H9 (cell line): Measurements from ENCODE around the gene PLEKHA5. TPM values are rescaled to one million over a fixed set of nuclear protein-coding genes. Genes with fewer than 3 reads are reported as not detected.

Experiments
- DNase-seq: peaks from one replicate; pipeline ENCODE4 v3.0.0-alpha.2; 2017
- H2AFZ ChIP-seq: one replicate; pipeline ENCODE4 v1.6.1; 2013; ENCODE audit warnings: mild to moderate bottlenecking, low read length, control low read depth, moderate library complexity
- H2AK5ac ChIP-seq: 2 replicates; pipeline ENCODE4 v1.6.1; 2013; ENCODE audit warnings: low read length, control low read depth, mixed read lengths; ENCODE audit not compliant: insufficient read length
- H2BK120ac ChIP-seq: one replicate; pipeline ENCODE4 v1.6.1; 2013; ENCODE audit warnings: low read depth, mild to moderate bottlenecking, low read length, control low read depth, inconsistent platforms; ENCODE audit not compliant: poor library complexity, severe bottlenecking
- H2BK12ac ChIP-seq: 2 replicates; pipeline ENCODE4 v1.6.1; 2013; ENCODE audit warnings: low read length, control low read depth, mixed read lengths, low read depth; ENCODE audit not compliant: insufficient read length
- H2BK15ac ChIP-seq: 2 replicates; pipeline ENCODE4 v1.6.1; 2013; ENCODE audit warnings: low read depth, low read length, control low read depth
- H2BK20ac ChIP-seq: one replicate; pipeline ENCODE4 v1.6.1; 2013; ENCODE audit warnings: low read depth, mild to moderate bottlenecking, low read length, control low read depth, inconsistent platforms; ENCODE audit not compliant: poor library complexity, severe bottlenecking
- H2BK5ac ChIP-seq: 2 replicates; pipeline ENCODE4 v1.6.1; 2013; ENCODE audit warnings: low read length, control low read depth, mixed read lengths; ENCODE audit not compliant: insufficient read length
- H3K14ac ChIP-seq: 2 replicates; pipeline ENCODE4 v1.6.1; 2013; ENCODE audit warnings: low read length, control low read depth; ENCODE audit not compliant: insufficient read depth
- H3K18ac ChIP-seq: 2 replicates; pipeline ENCODE4 v1.6.1; 2013; ENCODE audit warnings: low read depth, mild to moderate bottlenecking, mixed read lengths, low read length, control low read depth; ENCODE audit not compliant: insufficient read length
- H3K23ac ChIP-seq: 2 replicates; pipeline ENCODE4 v1.6.1; 2013; ENCODE audit warnings: low read length, control low read depth, mixed read lengths, low read depth; ENCODE audit not compliant: insufficient read length
- H3K23me2 ChIP-seq: 2 replicates; pipeline ENCODE4 v1.6.1; 2013; ENCODE audit warnings: low read depth, mild to moderate bottlenecking, mixed read lengths, low read length, control low read depth; ENCODE audit not compliant: insufficient read length, poor library complexity, severe bottlenecking
- H3K27ac ChIP-seq: 2 replicates; pipeline ENCODE4 v1.5.1; 2013; ENCODE audit warnings: low read length, control low read depth, mixed read lengths, low read depth; ENCODE audit not compliant: insufficient read length
- H3K27me3 ChIP-seq: 2 replicates; pipeline ENCODE4 v1.6.1; 2013; ENCODE audit warnings: low read length, control low read depth, inconsistent platforms; ENCODE audit not compliant: insufficient read depth
- H3K4ac ChIP-seq: 2 replicates; pipeline ENCODE4 v1.6.1; 2013; ENCODE audit warnings: low read depth, mild to moderate bottlenecking, control low read depth, inconsistent platforms, low read length, moderate library complexity
- H3K4me1 ChIP-seq: 2 replicates; pipeline ENCODE4 v1.6.1; 2013; ENCODE audit warnings: low read length, control low read depth, inconsistent platforms; ENCODE audit not compliant: insufficient read depth
- H3K4me2 ChIP-seq: 2 replicates; pipeline ENCODE4 v1.6.1; 2013; ENCODE audit warnings: low read length, control low read depth, mixed read lengths; ENCODE audit not compliant: insufficient read length, insufficient read depth
- H3K56ac ChIP-seq: 2 replicates; pipeline ENCODE4 v1.6.1; 2013; ENCODE audit warnings: low read depth, mild to moderate bottlenecking, mixed read lengths, low read length, control low read depth; ENCODE audit not compliant: insufficient read length
- H3K79me1 ChIP-seq: 2 replicates; pipeline ENCODE4 v1.6.1; 2013; ENCODE audit warnings: low read depth, mild to moderate bottlenecking, moderate library complexity, low read length, control low read depth, inconsistent platforms; ENCODE audit not compliant: insufficient read depth, poor library complexity, severe bottlenecking
- H3K79me2 ChIP-seq: 2 replicates; pipeline ENCODE4 v1.6.1; 2013; ENCODE audit warnings: low read length, control low read depth, inconsistent platforms; ENCODE audit not compliant: insufficient read depth
- H3K9ac ChIP-seq: 2 replicates; pipeline ENCODE4 v1.6.1; 2013; ENCODE audit warnings: low read length, control low read depth, mixed read lengths; ENCODE audit not compliant: insufficient read length; ENCODE audit errors: extremely low read depth
- H3K9me3 ChIP-seq: one replicate; pipeline ENCODE4 v1.6.1; 2013; ENCODE audit warnings: low read depth, low read length, inconsistent platforms; ENCODE audit not compliant: control insufficient read depth
- H3T11ph ChIP-seq: one replicate; pipeline ENCODE4 v1.6.1; 2013; ENCODE audit warnings: mild to moderate bottlenecking, low read length, control low read depth, inconsistent platforms
- H4K20me1 ChIP-seq: one replicate; pipeline ENCODE4 v1.6.1; 2013; ENCODE audit not compliant: control insufficient read depth, insufficient read length, insufficient read depth
- H4K5ac ChIP-seq: 2 replicates; pipeline ENCODE4 v1.6.1; 2013; ENCODE audit warnings: low read depth, mild to moderate bottlenecking, mixed read lengths, low read length, control low read depth; ENCODE audit not compliant: insufficient read length
- H4K8ac ChIP-seq: replicated peaks from 2 replicates; pipeline ENCODE4 v1.6.1; 2013; ENCODE audit warnings: low read length, control low read depth, mixed read lengths, low read depth; ENCODE audit not compliant: insufficient read length
- H4K91ac ChIP-seq: 2 replicates; pipeline ENCODE4 v1.6.1; 2013; ENCODE audit warnings: low read depth, mild to moderate bottlenecking, moderate library complexity, mixed read lengths, low read length, control low read depth; ENCODE audit not compliant: insufficient read length
- H3K27ac Mint-ChIP-seq, 3 experiments: 2 replicates in 2 of 3; 3 replicates in 1 of 3; pipeline ENCODE4 v1.8.0; 2020 to 2021; ENCODE audit warnings: mixed read lengths in 3 of 3, mild to moderate bottlenecking in 1 of 3, moderate library complexity in 1 of 3
- H3K27me3 Mint-ChIP-seq: 2 replicates; pipeline ENCODE4 v1.8.0; 2021; ENCODE audit warnings: low read depth, mild to moderate bottlenecking, moderate library complexity, mixed read lengths
- H3K36me3 Mint-ChIP-seq, 3 experiments: 2 replicates in 2 of 3; 3 replicates in 1 of 3; pipeline ENCODE4 v1.8.0; 2020 to 2021; ENCODE audit warnings: low read depth in 3 of 3, mixed read lengths in 3 of 3; ENCODE audit not compliant: insufficient read depth in 1 of 3
- H3K4me1 Mint-ChIP-seq, 2 experiments: 2 replicates each; pipeline ENCODE4 v1.8.0; 2020; ENCODE audit warnings: mixed read lengths in 2 of 2
- H3K4me3 Mint-ChIP-seq, 2 experiments: 2 replicates in 1 of 2; 3 replicates in 1 of 2; pipeline ENCODE4 v1.8.0; 2020 to 2021; ENCODE audit warnings: mild to moderate bottlenecking in 2 of 2, mixed read lengths in 2 of 2, moderate library complexity in 1 of 2
- H3K9me3 Mint-ChIP-seq, 2 experiments: 2 replicates in 1 of 2; 3 replicates in 1 of 2; pipeline ENCODE4 v1.8.0; 2020; ENCODE audit warnings: mild to moderate bottlenecking in 2 of 2, mixed read lengths in 2 of 2, moderate library complexity in 1 of 2
- WGBS: extraction: QIAGEN DNeasy Blood & Tissue Kit; methylation state at CpG from one replicate; pipeline ENCODE4 v1.1.7; 2013; ENCODE audit warnings: missing lambda C conversion rate, low lambda C conversion rate, mixed read lengths; ENCODE audit not compliant: insufficient read length; ENCODE audit errors: extremely low coverage; 5-methylcytosine and 5-hydroxymethylcytosine counted together
- total RNA-seq: library from RNA; stranded (reverse); gene quantifications from 2 replicates; pipeline ENCODE4 v1.2.1, GENCODE V29; 2021
- TF ChIP-seq, protein P1 (sequence below): fragments of 200-600 bp; sonication (generic); conservative IDR thresholded peaks from 3 replicates; pipeline ENCODE4 v1.8.0; 2021; ENCODE audit warnings: antibody characterized with exemption, mild to moderate bottlenecking

Gene PLEKHA5
- total RNA-seq, 1 experiment from 2014 or later: 86.7 TPM

GRCh38 chr12:19191089-19191488, 61.6 kb downstream of the PLEKHA5 start:
- Histone ChIP-seq H4K5ac (no peak overlapping the region), H3K14ac (no peak overlapping the region), H3K23ac (no peak overlapping the region), H3K4me1 (0 out of 2 replicates have a peak, but pooled peaks cover 3% of the 10 kb centered on the region), H2BK20ac (no peak overlapping the region), H4K91ac (no peak overlapping the region), H3K9ac (no peak overlapping the region), H3K27ac (no peak overlapping the region), H2BK5ac (no peak overlapping the region), H2AFZ (no peak overlapping the region), H4K20me1 (no peaks in the 10 kb centered on the region), H2AK5ac (no peak overlapping the region), H3K79me1 (peaks cover 7% of the 10 kb centered on the region), H2BK15ac (no peak overlapping the region), H4K8ac (no peak overlapping the region), H3K4me2 (no peak overlapping the region), H3K9me3 (no peaks in the 10 kb centered on the region), H3K27me3 (no peaks in the 10 kb centered on the region), H3K56ac (no peak overlapping the region), H2BK120ac (no peak overlapping the region), H3K4ac (no peak overlapping the region), H3K18ac (no peak overlapping the region), H3K23me2 (no peaks in the 10 kb centered on the region), H3T11ph (no peak overlapping the region), H3K79me2 (peaks cover 21% of the 10 kb centered on the region; the same call in 1 of the 2 replicates), H2BK12ac (no peak overlapping the region)
- peaks cover 53 to 57% of the 10 kb centered on the region in 2 experiments for H3K4me1 Mint-ChIP-seq
- H3K4me3 Mint-ChIP-seq: no peak overlapping the region
- H3K36me3 Mint-ChIP-seq: no peaks in the 10 kb centered on the region
- WGBS: no CpG with 5 or more reads among the region's 1 CpG
- peak overlapping the region in 1 of 3 experiments; percentile 88; a peak in 2 of 7 replicates for H3K27ac Mint-ChIP-seq
- H3K9me3 Mint-ChIP-seq: no peaks in the 10 kb centered on the region
- H3K27me3 Mint-ChIP-seq: no peaks in the 10 kb centered on the region
- DNase-seq: no peak
- TF ChIP-seq, protein P1, sequence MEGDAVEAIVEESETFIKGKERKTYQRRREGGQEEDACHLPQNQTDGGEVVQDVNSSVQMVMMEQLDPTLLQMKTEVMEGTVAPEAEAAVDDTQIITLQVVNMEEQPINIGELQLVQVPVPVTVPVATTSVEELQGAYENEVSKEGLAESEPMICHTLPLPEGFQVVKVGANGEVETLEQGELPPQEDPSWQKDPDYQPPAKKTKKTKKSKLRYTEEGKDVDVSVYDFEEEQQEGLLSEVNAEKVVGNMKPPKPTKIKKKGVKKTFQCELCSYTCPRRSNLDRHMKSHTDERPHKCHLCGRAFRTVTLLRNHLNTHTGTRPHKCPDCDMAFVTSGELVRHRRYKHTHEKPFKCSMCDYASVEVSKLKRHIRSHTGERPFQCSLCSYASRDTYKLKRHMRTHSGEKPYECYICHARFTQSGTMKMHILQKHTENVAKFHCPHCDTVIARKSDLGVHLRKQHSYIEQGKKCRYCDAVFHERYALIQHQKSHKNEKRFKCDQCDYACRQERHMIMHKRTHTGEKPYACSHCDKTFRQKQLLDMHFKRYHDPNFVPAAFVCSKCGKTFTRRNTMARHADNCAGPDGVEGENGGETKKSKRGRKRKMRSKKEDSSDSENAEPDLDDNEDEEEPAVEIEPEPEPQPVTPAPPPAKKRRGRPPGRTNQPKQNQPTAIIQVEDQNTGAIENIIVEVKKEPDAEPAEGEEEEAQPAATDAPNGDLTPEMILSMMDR: no peak
